A204.1 (cell line): ENCODE data around the gene ZFYVE26.
"Not testable (repeated sequence)": the region's sequence is repeated elsewhere in the genome, so short reads cannot be mapped to it uniquely, and the experiment has no call there.

Experiments used
- FAIRE-seq: peaks from 2 replicates; lab custom pipeline; 2012; peaks lifted over from hg19 to GRCh38; lab: Jason Lieb, UNC

The ZFYVE26 gene

GRCh38 chr14:67705211-67705610 is 111.2 kb downstream of the ZFYVE26 start:
- FAIRE-seq = no peak

GRCh38 chr14:67704484-67705089 is 111.8 kb downstream of the ZFYVE26 start:
- peak; percentile 83 for FAIRE-seq

GRCh38 chr14:67703997-67704396 is 112.4 kb downstream of the ZFYVE26 start:
- FAIRE-seq = no peak

GRCh38 chr14:67701492-67701891 is 114.9 kb downstream of the ZFYVE26 start, which contains the start of gene RDH12:
Gene RDH12 (plus strand): TSS chr14:67701886. CDS start chr14:67722643, 20,757 bp downstream.
- not testable (repeated sequence) for FAIRE-seq

- FAIRE-seq = no peak
Measured at GRCh38 chr14:67698179-67698578, 118.2 kb downstream of the ZFYVE26 start.

- FAIRE-seq = no peak
Measured at GRCh38 chr14:67697006-67697405, 119.4 kb downstream of the ZFYVE26 start.
